Mucosa of descending colon (tissue), 3 donors: ENCODE data around the gene PNKD. TPM values are rescaled to one million over a fixed set of nuclear protein-coding genes. Genes with fewer than 3 reads are reported as not detected.

Experiments used
- ATAC-seq: fragments of 200-7000 bp; cut with Tn5 transposase; one replicate; pipeline ENCODE4 v1.9.1; 2020; ENCODE audit warnings: mild to moderate bottlenecking, moderate library complexity
- DNase-seq, 3 donors: peaks; one replicate each; pipeline ENCODE4 v3.0.0-alpha.2; 2020
- H3K36me3 ChIP-seq: fragments of 200-600 bp; one replicate; pipeline ENCODE4 v1.8.0; 2021; ENCODE audit warnings: low read depth, mild to moderate bottlenecking
- H3K4me1 ChIP-seq: fragments of 200-600 bp; one replicate; pipeline ENCODE4 v1.8.0; 2021; ENCODE audit warnings: low read depth, mild to moderate bottlenecking
- H3K4me3 ChIP-seq: fragments of 200-600 bp; one replicate; pipeline ENCODE4 v1.8.0; 2021; ENCODE audit warnings: mild to moderate bottlenecking
- H3K9me3 ChIP-seq: fragments of 200-600 bp; one replicate; pipeline ENCODE4 v1.8.0; 2021; ENCODE audit warnings: mild to moderate bottlenecking
- CTCF ChIP-seq: fragments of 200-600 bp; IDR thresholded peaks from one replicate; pipeline ENCODE4 v1.8.0; 2022; ENCODE audit warnings: antibody characterized with exemption, mild to moderate bottlenecking
- intact Hi-C, 2 donors: fragments of 100-400 bp; cut with DNase I in 1 of 2; cut with micrococcal nuclease in 1 of 2; formaldehyde crosslinking; loops; one replicate each; pipeline versions ENCODE4 v1.11.0 to v1.11.1; 2022; cut with DNase I, micrococcal nuclease
- total RNA-seq, 3 donors: library from RNA; stranded (reverse); fragmentation: NEBNext Ultra II Directional in 2 of 3; extraction: Animal tissue kit (Norgen Biotek cat#: 25700) in 2 of 3; gene quantifications; one replicate each; pipeline versions ENCODE4 v1.2.1 to v1.2.4, GENCODE V29; 2021 to 2023
- donor health status: DM: no; HTN: no; CAD: no; lungs with moderate emphysema.
- donor health status: DM: no; HTN: no; CAD: no.
- donor health status: DM: no; HTN: yes; CAD: no.

The PNKD gene
- total RNA-seq, 3 donors from 2014 or later = 77.1 to 101 (median 92.1) TPM

- no peak for TF ChIP-seq CTCF
- ATAC-seq (no peak), DNase-seq (no peak)
- H3K36me3 ChIP-seq = no peaks in the 10 kb centered on the region
- peaks cover 39% of the 10 kb centered on the region for H3K4me1 ChIP-seq
- intact Hi-C loops = no loop called here
- H3K9me3 ChIP-seq = no peaks in the 10 kb centered on the region
- no peak overlapping the region for H3K4me3 ChIP-seq
Measured at GRCh38 chr2:218228366-218229090, 41.8 kb upstream of the PNKD start.

GRCh38 chr2:218229239-218229638 lies 41.1 kb upstream of the PNKD start:
- no peak overlapping the region for H3K4me3 ChIP-seq
- DNase-seq (peak in 1 of 3 donors; percentile 44), ATAC-seq (peak; percentile 55)
- TF ChIP-seq CTCF = no peak
- intact Hi-C loops = no loop called here
- H3K36me3 ChIP-seq = no peaks in the 10 kb centered on the region
- peaks cover 34% of the 10 kb centered on the region for H3K4me1 ChIP-seq
- no peaks in the 10 kb centered on the region for H3K9me3 ChIP-seq

- ATAC-seq = peak; percentile 46
- peak; percentile 35 to 60 (median 51) for DNase-seq
- H3K36me3 ChIP-seq = no peaks in the 10 kb centered on the region
- intact Hi-C loops = no loop called here
- H3K9me3 ChIP-seq = no peaks in the 10 kb centered on the region
- H3K4me1 ChIP-seq = peaks cover 34% of the 10 kb centered on the region
- no peak overlapping the region for H3K4me3 ChIP-seq
- no peak for TF ChIP-seq CTCF
Measured at GRCh38 chr2:218229851-218230250, 40.5 kb upstream of the PNKD start.

GRCh38 chr2:218230882-218231281 lies 39.4 kb upstream of the PNKD start:
- intact Hi-C loops = no loop called here
- ATAC-seq = peak; percentile 98
- TF ChIP-seq CTCF = peak; percentile 25
- peak in 1 of 3 donors; percentile 84 for DNase-seq
- H3K36me3 ChIP-seq = no peaks in the 10 kb centered on the region
- H3K4me3 ChIP-seq = no peak overlapping the region
- H3K4me1 ChIP-seq = peaks cover 34% of the 10 kb centered on the region
- H3K9me3 ChIP-seq = no peaks in the 10 kb centered on the region

- H3K4me1 ChIP-seq = peaks cover 31% of the 10 kb centered on the region
- intact Hi-C loops = no loop called here
Measured at GRCh38 chr2:218233543-218233942, 36.8 kb upstream of the PNKD start.

More at GRCh38 chr2:218233543-218233942, 36.8 kb upstream of the PNKD start:
- ATAC-seq (no peak), DNase-seq (no peak)
- no peaks in the 10 kb centered on the region for H3K9me3 ChIP-seq
- H3K4me3 ChIP-seq = no peak overlapping the region
- TF ChIP-seq CTCF = no peak
- H3K36me3 ChIP-seq = no peaks in the 10 kb centered on the region
